Adipose tissue (tissue), 3 donors: ENCODE data around the gene TFEB. TPM values are rescaled to one million over a fixed set of nuclear protein-coding genes. Genes with fewer than 3 reads are reported as not detected.

Experiments used
- H3K27ac ChIP-seq: one replicate; pipeline ENCODE4 v1.5.1; 2013; ENCODE audit warnings: low read depth, low read length
- WGBS, 3 donors: extraction: QIAGEN DNeasy Blood & Tissue Kit; methylation state at CpG; one replicate each; pipeline ENCODE4 v1.1.7; 2013; 5-methylcytosine and 5-hydroxymethylcytosine counted together
- polyA plus RNA-seq, 3 donors: library from polyadenylated mRNA; stranded (reverse); fragments of 200-250 nt; gene quantifications; one replicate each; pipeline ENCODE4 v1.2.3, GENCODE V29; 2013
- donor health status: healthy with polysubstance abuse.
- donor health status: Bipolar disorder and iron deficiency.
- donor health status: healthy.

Gene TFEB
- polyA plus RNA-seq, 3 donors: 10.1 to 18.1 (median 13.9) TPM

- no peak overlapping the region for H3K27ac ChIP-seq
- WGBS, 3 donors: 83 to 96% (median 91%) methylated on average over 14 of the region's 14 CpGs
Observed at GRCh38 chr6:41702771-41703494, 32.5 kb downstream of the TFEB start.

DNA sequence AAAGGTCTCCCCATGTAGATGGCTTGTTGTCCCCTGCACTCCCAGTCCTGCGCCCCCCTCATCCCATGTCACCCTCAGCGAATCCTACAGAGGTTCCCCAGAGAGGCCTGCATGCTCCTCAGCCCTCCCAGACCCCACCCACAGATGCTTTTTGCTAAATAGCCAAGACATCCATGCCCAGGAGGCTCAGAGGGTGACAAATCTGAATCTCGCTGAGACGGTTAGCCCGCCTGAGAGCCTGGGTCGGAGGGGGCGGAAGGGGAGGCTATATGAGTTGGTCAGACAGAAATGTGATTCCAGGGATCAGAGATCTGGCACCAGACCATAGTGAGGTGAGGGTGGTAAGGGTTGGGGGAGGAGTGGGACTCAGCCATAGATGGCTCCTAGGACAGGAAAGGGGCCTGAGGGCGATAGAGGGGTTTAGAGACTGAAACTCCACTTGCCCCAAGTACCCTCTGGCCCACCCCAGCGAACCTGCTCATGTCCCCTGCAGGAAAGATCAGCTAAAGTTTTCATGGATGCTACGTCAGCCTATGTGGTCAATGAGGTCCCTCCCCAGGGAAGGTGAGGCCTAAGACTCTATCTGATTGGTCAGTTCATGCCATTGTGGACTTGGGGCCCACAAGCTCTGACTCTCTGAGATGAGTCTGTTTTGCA, 33.2 kb downstream of the TFEB start:
- WGBS, 3 donors: 94 to 97% (median 94%) methylated on average over 10 of the region's 10 CpGs
- H3K27ac ChIP-seq: no peak overlapping the region

- H3K27ac ChIP-seq: no peak overlapping the region
- WGBS, 3 donors: 82 to 85% (median 82%) methylated on average over 20 of the region's 20 CpGs
Observed at GRCh38 chr6:41700463-41701347, 34.7 kb downstream of the TFEB start.

- no peak overlapping the region for H3K27ac ChIP-seq
Observed at GRCh38 chr6:41699063-41699462, 36.3 kb downstream of the TFEB start.

GRCh38 chr6:41697861-41698781, 37.3 kb downstream of the TFEB start:
- WGBS, 3 donors: 69 to 72% (median 71%) methylated on average over 15 of the region's 15 CpGs
- H3K27ac ChIP-seq: no peak overlapping the region

More at GRCh38 chr6:41699063-41699462, 36.3 kb downstream of the TFEB start:
- WGBS, 3 donors: 80 to 93% (median 92%) methylated on average over 2 of the region's 2 CpGs

GRCh38 chr6:41696788-41697187, 38.6 kb downstream of the TFEB start:
- WGBS, 3 donors: 94 to 97% (median 97%) methylated on average over 6 of the region's 6 CpGs
- H3K27ac ChIP-seq: no peak overlapping the region

- WGBS, 3 donors: 85 to 91% (median 90%) methylated on average over 6 of the region's 6 CpGs
- H3K27ac ChIP-seq: no peak overlapping the region
Observed at GRCh38 chr6:41695825-41696224, 39.6 kb downstream of the TFEB start.

- WGBS, 3 donors: 78 to 89% (median 88%) methylated on average over 6 of the region's 6 CpGs
- no peak overlapping the region for H3K27ac ChIP-seq
Observed at GRCh38 chr6:41694815-41695526, 40.4 kb downstream of the TFEB start.

GRCh38 chr6:41693281-41694240, 41.8 kb downstream of the TFEB start:
- no peak overlapping the region for H3K27ac ChIP-seq
- 75 to 81% (median 78%) methylated on average over 9 to 10 of the region's 10 CpGs for WGBS, 3 donors

GRCh38 chr6:41692730-41693129, 42.7 kb downstream of the TFEB start:
- 85 to 96% (median 91%) methylated on average over 2 of the region's 2 CpGs for WGBS, 3 donors
- H3K27ac ChIP-seq: no peak overlapping the region

DNA sequence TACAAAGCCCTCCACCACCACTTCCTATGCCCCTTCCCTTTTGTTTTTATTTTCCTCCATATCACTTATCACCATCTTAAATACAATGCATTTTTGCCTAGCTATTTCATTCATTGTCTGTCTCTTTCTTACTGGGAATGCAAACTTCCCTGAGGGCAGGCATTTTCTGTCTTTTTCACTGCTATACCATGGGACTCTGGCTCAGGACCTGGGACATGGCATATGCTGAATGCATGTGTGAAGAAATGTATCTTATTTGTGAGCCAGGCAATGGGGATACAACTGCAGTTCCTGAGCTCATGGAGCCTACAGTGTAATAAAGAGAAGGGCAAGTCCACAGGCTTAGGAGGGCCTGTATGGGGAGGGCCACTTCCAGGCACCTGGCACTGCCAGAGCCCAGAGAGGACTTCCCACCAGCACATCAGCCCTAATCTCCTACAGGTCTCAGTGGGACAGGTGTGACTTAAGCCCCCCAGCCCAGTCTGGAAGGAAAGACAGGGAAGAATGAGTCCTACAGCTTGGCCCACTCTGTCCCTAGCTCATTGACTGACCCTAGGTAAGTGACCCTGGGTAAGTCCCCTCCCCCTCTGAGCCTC, 43.2 kb downstream of the TFEB start:
- H3K27ac ChIP-seq: no peak overlapping the region

DNA sequence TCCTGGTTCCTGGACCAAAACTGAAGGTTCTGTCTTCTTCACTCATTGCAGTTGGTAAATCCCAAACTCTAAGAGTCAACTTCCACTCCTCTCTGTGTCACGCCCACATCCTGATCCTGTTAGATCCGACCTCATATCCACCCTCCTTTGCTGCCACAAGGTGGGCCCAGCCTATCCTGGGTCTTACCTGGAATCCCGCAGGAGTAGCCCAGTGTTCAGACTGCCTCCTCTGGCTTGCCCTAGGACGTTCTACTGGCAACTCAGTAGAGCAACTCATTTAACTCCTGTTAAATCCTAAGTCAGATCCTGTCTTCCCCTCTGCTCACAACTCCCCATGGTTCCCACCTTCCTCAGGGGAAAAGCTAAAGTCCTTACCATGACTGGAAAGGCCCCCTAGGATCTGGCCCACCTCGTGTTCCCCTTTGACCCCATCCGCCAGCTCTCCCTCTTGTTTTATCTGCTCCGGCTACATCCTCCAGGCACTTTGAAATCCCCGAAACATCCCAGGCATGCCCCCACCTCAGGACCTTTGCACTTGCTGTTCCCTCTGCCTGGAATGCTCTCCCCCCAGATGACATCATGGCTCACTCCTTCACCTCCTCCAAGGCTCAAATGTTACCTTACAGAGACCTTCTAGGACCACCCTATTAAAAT, 43.9 kb downstream of the TFEB start:
- H3K27ac ChIP-seq: no peak overlapping the region
- WGBS, 3 donors: 86 to 90% (median 89%) methylated on average over 8 of the region's 8 CpGs

DNA sequence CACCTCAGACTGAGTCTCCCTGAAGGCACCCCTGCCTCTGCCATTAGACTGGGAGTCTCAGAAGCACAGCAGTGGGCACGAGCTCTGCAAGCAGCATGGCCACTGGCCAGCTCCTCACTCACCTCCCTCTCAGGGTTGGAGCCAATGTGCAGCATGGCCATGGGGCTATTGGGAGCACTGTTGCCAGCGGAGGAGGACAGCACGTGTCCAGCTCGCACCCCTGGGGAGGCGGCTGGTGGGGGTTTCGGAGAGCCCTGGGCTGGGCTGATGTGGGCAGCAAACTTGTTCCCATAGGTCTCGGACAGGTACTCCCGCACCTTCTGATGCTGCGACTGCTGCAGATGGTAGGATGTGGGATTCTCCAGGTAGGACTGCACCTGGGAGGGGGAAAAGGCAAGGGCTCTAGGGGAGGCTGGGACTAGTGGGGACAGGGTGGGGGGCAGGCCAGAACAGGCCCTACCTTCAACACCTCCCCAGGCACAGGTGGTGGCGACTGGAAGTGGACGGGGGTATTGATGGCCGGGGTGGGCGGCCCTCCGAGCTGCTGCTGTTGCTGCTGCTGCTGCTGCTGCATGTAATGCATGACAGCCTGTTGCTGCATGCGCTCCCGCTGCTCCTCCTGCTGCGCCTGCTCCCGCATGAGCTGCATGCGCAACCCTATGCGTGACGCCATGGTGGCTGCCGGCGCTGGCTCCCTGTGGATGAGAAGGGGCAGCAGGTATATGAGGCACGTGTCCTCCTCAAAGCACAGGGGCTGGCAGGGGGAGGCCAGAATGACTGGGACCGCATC, 44.7 kb downstream of the TFEB start:
- no peak overlapping the region for H3K27ac ChIP-seq
- 96 to 98% (median 97%) methylated on average over 22 to 25 of the region's 25 CpGs for WGBS, 3 donors

GRCh38 chr6:41689171-41690008, 46.0 kb downstream of the TFEB start:
- no peak overlapping the region for H3K27ac ChIP-seq
- WGBS, 3 donors: 67 to 80% (median 69%) methylated on average over 9 of the region's 9 CpGs
